Measurements from ENCODE around the gene PIK3CB. TPM values are rescaled to one million over a fixed set of nuclear protein-coding genes. Genes with fewer than 3 reads are reported as not detected.

The PIK3CB gene
- total and polyA plus RNA-seq, 2 of the 8 experiments (the other 6 are each of a cell fraction or from before 2014, with no cell fraction given), result 8.3 to 35.2 TPM

- Histone ChIP-seq H2AFZ (ENCODE audit: low read length) (no peak overlapping the region), H3K4me3 (ENCODE audit: extremely low read depth in 1 of 4, insufficient read depth in 2 of 4, low read depth in 3 of 4, low read length in 4 of 4) (no peak overlapping the region), H2BK120ac (replicated peaks; ENCODE audit: low read depth, low read length) (no peak overlapping the region), H2BK20ac (ENCODE audit: low read length) (no peak overlapping the region), H3K14ac (ENCODE audit: insufficient read length) (no peak overlapping the region), H3K9me3 (ENCODE audit: insufficient read depth in 2 of 2, low read depth in 1 of 2, low read length in 1 of 2) (no peaks in the 10 kb centered on the region), H4K91ac (replicated peaks; ENCODE audit: insufficient read length, low read length) (no peak overlapping the region), H3K18ac (ENCODE audit: extremely low read depth, low read length) (no peak overlapping the region), H3K4me2 (ENCODE audit: insufficient read depth in 1 of 2, low read depth in 2 of 2, low read length in 2 of 2) (no peak overlapping the region), H2BK5ac (ENCODE audit: low read depth, low read length) (no peak overlapping the region), H3K79me1 (ENCODE audit: low read depth, low read length) (peaks cover 6% of the 10 kb centered on the region), H3K27ac (ENCODE audit: low read depth, low read length) (no peak overlapping the region), H4K20me1 (replicated peaks in 1 of 2; ENCODE audit: control insufficient read depth in 1 of 2, insufficient read depth in 2 of 2, low read length in 2 of 2) (peaks cover 0 to 4% of the 10 kb centered on the region in 2 experiments), H3K4ac (replicated peaks; ENCODE audit: insufficient read length, low read depth, low read length) (no peak overlapping the region), H3K4me1 (replicated peaks in 1 of 4; ENCODE audit: control insufficient read depth in 3 of 4, insufficient read depth in 4 of 4, low read length in 3 of 4) (peaks cover 0 to 2% (median 1%) of the 10 kb centered on the region in 4 experiments; a peak in 2 of 7 replicates), H2BK15ac (ENCODE audit: low read length) (no peak overlapping the region), H2BK12ac (ENCODE audit: low read depth, low read length) (no peak overlapping the region), H4K5ac (ENCODE audit: insufficient read length, low read depth, low read length) (no peak overlapping the region), H3K79me2 (ENCODE audit: control insufficient read depth in 1 of 2, insufficient read depth in 2 of 2, low read length in 2 of 2) (peaks cover 0 to 67% of the 10 kb centered on the region in 2 experiments; a peak in 2 of 4 replicates), H3K36me3 (ENCODE audit: control insufficient read depth in 2 of 4, insufficient read depth in 4 of 4, low read length in 3 of 4) (no peaks in the 10 kb centered on the region; a peak in 1 of 8 replicates), H4K8ac (ENCODE audit: extremely low read depth, insufficient read depth, low read length) (no peak overlapping the region), H3K56ac (replicated peaks; ENCODE audit: insufficient read length, low read depth, low read length) (no peak overlapping the region), H2AK5ac (ENCODE audit: low read depth, low read length) (no peak overlapping the region), H3K23ac (ENCODE audit: insufficient read length) (no peak overlapping the region), H3K27me3 (replicated peaks in 1 of 4; ENCODE audit: control insufficient read depth in 3 of 4, extremely low read depth in 1 of 4, insufficient read depth in 3 of 4, low read length in 3 of 4) (no peaks in the 10 kb centered on the region), H3K23me2 (ENCODE audit: low read depth, low read length) (no peaks in the 10 kb centered on the region), H3K9ac (replicated peaks in 1 of 4; ENCODE audit: extremely low read depth in 1 of 4, low read depth in 3 of 4, low read length in 3 of 4) (no peak overlapping the region)
- ChIA-PET POLR2A (ENCODE audit: partially characterized antibody) (no interaction called here), CTCF (ENCODE audit: partially characterized antibody) (interaction anchor here (1.6 to 1.9 kb wide), 2 partner anchors 8 to 9 kb away, joined by 4 to 5 read pairs; no protein-coding TSS in a partner anchor)
- DNase-seq (ENCODE audit: low read depth in 1 of 2, low spot score in 2 of 2) (no peak), FAIRE-seq (no peak)
- 78% methylated on average over 2 of the region's 3 CpGs; no CpG with 5 or more reads in 1 of the 2 experiments for WGBS, 2 experiments (ENCODE audit: extremely low coverage in 1 of 2, insufficient coverage in 1 of 2, insufficient read length in 1 of 2, insufficient replicate concordance in 2 of 2, low coverage in 1 of 2, low lambda C conversion rate in 2 of 2, missing lambda C conversion rate in 1 of 2)
- TF ChIP-seq CTBP2 (IDR thresholded peaks at IDR 0.05; ENCODE audit: borderline replicate concordance, insufficient read depth, insufficient read length, low read length) (no peak), BCL11A (IDR thresholded peaks at IDR 0.05; ENCODE audit: low read depth in 2 of 2, low read length in 2 of 2) (no peak), SIN3A (conservative IDR thresholded peaks at IDR 0.05 in 1 of 2, IDR thresholded peaks at IDR 0.05 in 1 of 2; ENCODE audit: low read depth in 1 of 2, low read length in 2 of 2) (no peak), TAF7 (optimal IDR thresholded peaks at IDR 0.05; ENCODE audit: borderline replicate concordance, low read depth, low read length) (no peak), POLR2AphosphoS5 (IDR thresholded peaks at IDR 0.05; ENCODE audit: low read depth, low read length) (no peak), POU5F1 (IDR thresholded peaks at IDR 0.05; ENCODE audit: low read depth, low read length) (no peak), EZH2 (IDR thresholded peaks at IDR 0.05; ENCODE audit: low read depth, low read length, severe bottlenecking) (no peak)
These were observed 32.9 kb downstream of the PIK3CB start for GRCh38 chr3:138801792-138802191.
